ENCODE data around the gene GPATCH4. TPM values are rescaled to one million over a fixed set of nuclear protein-coding genes. Genes with fewer than 3 reads are reported as not detected.
A peak's percentile ranks its signal among the peaks of the same experiment; 100 is the strongest.

The GPATCH4 gene
- total RNA-seq, 1 experiment from 2014 or later: 53.5 TPM

DNA sequence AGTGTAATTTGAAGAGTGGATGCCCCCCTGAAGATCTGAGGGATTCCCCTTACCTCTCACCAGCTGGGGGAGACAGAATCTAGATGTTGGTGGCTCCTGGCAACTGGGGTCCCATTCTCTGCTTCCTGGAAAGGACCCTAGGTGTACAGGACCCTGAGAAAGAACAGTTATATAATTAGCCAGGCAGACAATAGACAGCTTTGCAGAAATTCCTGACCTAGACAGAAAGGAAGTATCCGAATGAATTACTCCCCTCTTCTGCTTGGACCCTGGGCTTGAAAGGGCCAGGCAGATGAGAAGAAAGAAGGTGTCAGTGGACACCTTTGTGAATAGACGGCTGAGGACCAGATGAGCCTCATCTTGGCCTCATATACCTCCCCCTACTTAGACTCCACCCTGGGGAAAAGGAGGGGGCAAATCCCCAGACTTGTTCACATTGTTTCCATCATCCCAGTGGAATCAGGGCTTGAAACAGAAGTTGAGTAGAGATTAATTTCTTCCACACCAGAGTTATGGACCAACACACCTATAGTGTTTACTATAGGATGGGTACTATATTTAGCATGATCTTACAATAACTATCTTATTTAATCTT lies 27.1 kb downstream of the GPATCH4 start:
- POLR2A ChIA-PET: interaction anchor here (1.0 kb wide), 1 partner anchor 117 kb away, joined by 4 read pairs; no protein-coding TSS in a partner anchor
- Mint-ChIP-seq H3K9me3 (ENCODE audit: unreplicated experiment) (no peaks in the 10 kb centered on the region), H3K27me3 (ENCODE audit: insufficient read depth, unreplicated experiment) (no peaks in the 10 kb centered on the region), H3K36me3 (ENCODE audit: insufficient read depth, unreplicated experiment) (peaks cover 17% of the 10 kb centered on the region), H3K4me1 (ENCODE audit: low read depth, unreplicated experiment) (peaks cover 18% of the 10 kb centered on the region), H3K27ac (ENCODE audit: unreplicated experiment) (no peak overlapping the region), H3K4me3 (ENCODE audit: unreplicated experiment) (no peak overlapping the region)
- intact Hi-C loops (cut with micrococcal nuclease; ENCODE audit: unreplicated experiment): loop anchor here (5.0 kb wide), 1 partner anchor 33 kb away; no protein-coding TSS in a partner anchor
- Histone ChIP-seq H3K27me3 (replicated peaks; ENCODE audit: control insufficient read depth, insufficient read depth, low read length) (no peaks in the 10 kb centered on the region), H3K4me3 (ENCODE audit: low read depth, low read length) (no peak overlapping the region), H3K9me3 (no peaks in the 10 kb centered on the region), H3K4me1 (peaks cover 15% of the 10 kb centered on the region; the same call in 1 of the 2 replicates), H3K36me3 (ENCODE audit: control insufficient read depth, insufficient read depth, low read length) (no peaks in the 10 kb centered on the region)
- no peak for DNase-seq
- CTCF ChIA-PET: interaction anchor here (0.6 kb wide), 1 partner anchor 129 kb away, joined by 4 read pairs; no protein-coding TSS in a partner anchor
- no TSS peak for BruUV-seq (replicated peaks)
- no peak for TF ChIP-seq CTCF (IDR thresholded peaks at IDR 0.05; ENCODE audit: insufficient read depth in 1 of 2, low read depth in 1 of 2, low read length in 1 of 2, severe bottlenecking in 1 of 2, unreplicated experiment in 1 of 2)

- H3K9me3 Mint-ChIP-seq (ENCODE audit: unreplicated experiment): no peaks in the 10 kb centered on the region
- H3K27me3 Mint-ChIP-seq (ENCODE audit: insufficient read depth, unreplicated experiment): no peaks in the 10 kb centered on the region
- BruUV-seq (replicated peaks): no TSS peak
- intact Hi-C loops (cut with micrococcal nuclease; ENCODE audit: unreplicated experiment): loop anchor here (1.0 to 5.0 kb wide), 2 partner anchors 35 to 69 kb away; no protein-coding TSS in a partner anchor
- peak overlapping the region; percentile 97 for H3K4me3 Mint-ChIP-seq (ENCODE audit: unreplicated experiment)
- H3K27me3 ChIP-seq (replicated peaks; ENCODE audit: control insufficient read depth, insufficient read depth, low read length): no peaks in the 10 kb centered on the region
- ChIA-PET CTCF (no interaction called here), POLR2A (no interaction called here)
- peak overlapping the region; percentile 83 for H3K27ac Mint-ChIP-seq (ENCODE audit: unreplicated experiment)
- peaks cover 26% of the 10 kb centered on the region for H3K36me3 Mint-ChIP-seq (ENCODE audit: insufficient read depth, unreplicated experiment)
- peak overlapping the region; percentile 96 for H3K4me3 ChIP-seq (ENCODE audit: low read depth, low read length)
- no peak for TF ChIP-seq CTCF (IDR thresholded peaks at IDR 0.05; ENCODE audit: insufficient read depth in 1 of 2, low read depth in 1 of 2, low read length in 1 of 2, severe bottlenecking in 1 of 2, unreplicated experiment in 1 of 2)
- H3K36me3 ChIP-seq (ENCODE audit: control insufficient read depth, insufficient read depth, low read length): no peaks in the 10 kb centered on the region
- DNase-seq: no peak
- no peaks in the 10 kb centered on the region for H3K9me3 ChIP-seq
- H3K4me1 ChIP-seq: peaks cover 15% of the 10 kb centered on the region; the same call in 1 of the 2 replicates
- H3K4me1 Mint-ChIP-seq (ENCODE audit: low read depth, unreplicated experiment): peaks cover 18% of the 10 kb centered on the region
These were observed 28.6 kb downstream of the GPATCH4 start for GRCh38 chr1:156572663-156573018.

GRCh38 chr1:156571919-156572662 lies 29.2 kb downstream of the GPATCH4 start, which contains the start of gene IQGAP3:
TSS of gene IQGAP3 (minus strand) at chr1:156572565. CDS start at chr1:156572529, 36 bp downstream.
- ChIA-PET POLR2A (no interaction called here), CTCF (interaction anchor here (1.2 to 1.3 kb wide), 2 partner anchors 71 to 115 kb away, joined by 3 read pairs; no protein-coding TSS in a partner anchor)
- Histone ChIP-seq H3K27me3 (replicated peaks; ENCODE audit: control insufficient read depth, insufficient read depth, low read length) (no peaks in the 10 kb centered on the region), H3K4me3 (ENCODE audit: low read depth, low read length) (peak within 1 kb of the TSS; percentile 96), H3K4me1 (peaks cover 15% of the 10 kb centered on the region; the same call in 1 of the 2 replicates), H3K9me3 (no peaks in the 10 kb centered on the region), H3K36me3 (ENCODE audit: control insufficient read depth, insufficient read depth, low read length) (no peaks in the 10 kb centered on the region)
- Mint-ChIP-seq H3K4me1 (ENCODE audit: low read depth, unreplicated experiment) (peaks cover 18% of the 10 kb centered on the region), H3K27me3 (ENCODE audit: insufficient read depth, unreplicated experiment) (no peaks in the 10 kb centered on the region), H3K27ac (ENCODE audit: unreplicated experiment) (peak within 1 kb of the TSS; percentile 83), H3K36me3 (ENCODE audit: insufficient read depth, unreplicated experiment) (peaks cover 26% of the 10 kb centered on the region), H3K9me3 (ENCODE audit: unreplicated experiment) (no peaks in the 10 kb centered on the region), H3K4me3 (ENCODE audit: unreplicated experiment) (peak within 1 kb of the TSS; percentile 97)
- intact Hi-C loops (cut with micrococcal nuclease; ENCODE audit: unreplicated experiment): loop anchor here (1.0 to 5.0 kb wide), 2 partner anchors 35 to 69 kb away; no protein-coding TSS in a partner anchor
- peak; percentile 91 for DNase-seq
- BruUV-seq (replicated peaks): TSS peak; percentile 80
- TF ChIP-seq CTCF (IDR thresholded peaks at IDR 0.05; ENCODE audit: insufficient read depth in 1 of 2, low read depth in 1 of 2, low read length in 1 of 2, severe bottlenecking in 1 of 2, unreplicated experiment in 1 of 2): no peak

All from Caco-2 (cell line).